Upper lobe of left lung (tissue), 6 donors: Measurements from ENCODE around the gene PLCG2. TPM values are rescaled to one million over a fixed set of nuclear protein-coding genes. Genes with fewer than 3 reads are reported as not detected.
A peak's percentile ranks its signal among the peaks of the same experiment; 100 is the strongest.

Source experiments
- ATAC-seq, 2 donors: fragments of 200-7000 bp; cut with Tn5 transposase; one replicate each; pipeline ENCODE4 v1.9.1; 2022; ENCODE audit warnings: mild to moderate bottlenecking in 2 of 2, moderate library complexity in 2 of 2; ENCODE audit not compliant: low FRiP score in 2 of 2
- DNase-seq, 2 donors: peaks; one replicate each; pipeline ENCODE4 v3.0.0-alpha.2; 2019 to 2020
- H3K27ac ChIP-seq, 4 donors: fragments of 200-600 bp; sonication (generic); one replicate each; pipeline ENCODE4 v1.5.1; 2016 to 2019
- H3K27me3 ChIP-seq, 4 donors: fragments of 200-600 bp; sonication (generic); one replicate each; pipeline ENCODE4 v1.5.1; 2017 to 2019
- H3K36me3 ChIP-seq, 4 donors: fragments of 200-600 bp; sonication (generic); one replicate each; pipeline ENCODE4 v1.5.1; 2016 to 2019
- H3K4me1 ChIP-seq, 4 donors: fragments of 200-600 bp; sonication (generic); one replicate each; pipeline ENCODE4 v1.5.1; 2018 to 2019
- H3K4me3 ChIP-seq, 4 donors: fragments of 200-600 bp; sonication (generic); one replicate each; pipeline ENCODE4 v1.5.1; 2017 to 2019; ENCODE audit warnings: mild to moderate bottlenecking in 2 of 4, moderate library complexity in 1 of 4
- H3K9me3 ChIP-seq, 4 donors: fragments of 200-600 bp; sonication (generic); one replicate each; pipeline ENCODE4 v1.5.1; 2018 to 2019
- EP300 ChIP-seq, 4 donors: sonication (generic); formaldehyde crosslinking; IDR thresholded peaks; one replicate each; pipeline ENCODE4 v1.5.1; 2017; ENCODE audit warnings: antibody characterized with exemption in 4 of 4, control low read depth in 2 of 4
- POLR2A ChIP-seq, 4 donors: fragments of 450-650 bp; IDR thresholded peaks; one replicate each; pipeline ENCODE4 v1.5.1; 2016 to 2017; ENCODE audit warnings: antibody characterized with exemption in 4 of 4, mild to moderate bottlenecking in 2 of 4
- POLR2AphosphoS5 ChIP-seq, 2 donors: sonication (generic); formaldehyde crosslinking; IDR thresholded peaks; one replicate each; pipeline ENCODE4 v1.5.1; 2017; ENCODE audit warnings: antibody characterized with exemption in 2 of 2
- WGBS, 2 donors: methylation state at CpG; one replicate each; pipeline ENCODE4 v1.1.5; 2017 to 2018; 5-methylcytosine and 5-hydroxymethylcytosine counted together
- total RNA-seq, 6 donors: library from RNA; depleted of rRNA in 4 of 6; stranded (reverse); fragments of >200 nt in 4 of 6; gene quantifications; one replicate each; pipeline versions ENCODE4 v1.1.0 to v1.2.1, GENCODE V29; 2016 to 2021
- TF ChIP-seq, protein P1 (sequence below), 6 experiments: fragments of 450-650 bp in 4 of 6; fragments of 200-600 bp in 2 of 6; sonication (generic) in 2 of 6; IDR thresholded peaks; one replicate each; pipeline ENCODE4 v1.5.1; 2016 to 2019; ENCODE audit warnings: antibody characterized with exemption in 6 of 6
- donor health status: DM: no; HTN: no; CAD: no; lungs with moderate emphysema.
- donor health status: DM: no; HTN: yes; CAD: no; lungs with severe emphysema.

Gene PLCG2
- total RNA-seq, 6 donors from 2014 or later, result 13.8 to 85.9 (median 35.1) TPM

- Histone ChIP-seq H3K4me1 (no peaks in the 10 kb centered on the region), H3K27me3 (no peaks in the 10 kb centered on the region), H3K9me3 (no peaks in the 10 kb centered on the region), H3K4me3 (no peak overlapping the region), H3K27ac (no peak overlapping the region), H3K36me3 (no peaks in the 10 kb centered on the region)
- TF ChIP-seq EP300 (IDR thresholded peaks at IDR 0.05) (no peak), POLR2AphosphoS5 (IDR thresholded peaks at IDR 0.05) (no peak), POLR2A (IDR thresholded peaks at IDR 0.05) (no peak)
- TF ChIP-seq, protein P1, sequence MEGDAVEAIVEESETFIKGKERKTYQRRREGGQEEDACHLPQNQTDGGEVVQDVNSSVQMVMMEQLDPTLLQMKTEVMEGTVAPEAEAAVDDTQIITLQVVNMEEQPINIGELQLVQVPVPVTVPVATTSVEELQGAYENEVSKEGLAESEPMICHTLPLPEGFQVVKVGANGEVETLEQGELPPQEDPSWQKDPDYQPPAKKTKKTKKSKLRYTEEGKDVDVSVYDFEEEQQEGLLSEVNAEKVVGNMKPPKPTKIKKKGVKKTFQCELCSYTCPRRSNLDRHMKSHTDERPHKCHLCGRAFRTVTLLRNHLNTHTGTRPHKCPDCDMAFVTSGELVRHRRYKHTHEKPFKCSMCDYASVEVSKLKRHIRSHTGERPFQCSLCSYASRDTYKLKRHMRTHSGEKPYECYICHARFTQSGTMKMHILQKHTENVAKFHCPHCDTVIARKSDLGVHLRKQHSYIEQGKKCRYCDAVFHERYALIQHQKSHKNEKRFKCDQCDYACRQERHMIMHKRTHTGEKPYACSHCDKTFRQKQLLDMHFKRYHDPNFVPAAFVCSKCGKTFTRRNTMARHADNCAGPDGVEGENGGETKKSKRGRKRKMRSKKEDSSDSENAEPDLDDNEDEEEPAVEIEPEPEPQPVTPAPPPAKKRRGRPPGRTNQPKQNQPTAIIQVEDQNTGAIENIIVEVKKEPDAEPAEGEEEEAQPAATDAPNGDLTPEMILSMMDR (IDR thresholded peaks at IDR 0.05), result no peak
- DNase-seq, result no peak
- ATAC-seq, result no peak
- 86% methylated on average over 8 of the region's 8 CpGs for WGBS, 2 donors
Observed at GRCh38 chr16:81987121-81987520, 208.0 kb downstream of the PLCG2 start.

DNA sequence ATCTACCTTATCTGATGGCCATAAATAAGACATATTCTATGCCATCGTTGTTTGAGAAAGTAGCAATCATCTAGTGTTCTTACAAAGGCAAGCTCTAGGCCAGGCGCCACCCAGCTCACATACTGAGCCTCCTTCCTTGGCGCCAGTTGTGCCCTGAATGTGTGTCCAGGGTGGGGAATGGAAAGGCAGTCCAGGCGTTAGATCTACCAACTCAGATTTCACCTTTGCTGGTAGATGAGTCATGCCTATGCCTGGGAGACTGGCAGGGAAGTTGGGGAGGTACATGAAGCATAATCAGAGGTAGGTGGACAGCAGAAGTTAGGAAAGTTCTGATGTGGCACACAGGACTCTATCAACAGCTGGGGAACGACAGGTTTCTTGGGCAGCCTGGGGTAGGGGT lies 208.6 kb downstream of the PLCG2 start:
- ATAC-seq (no peak), DNase-seq (no peak)
- no peak overlapping the region for H3K27ac ChIP-seq
- H3K36me3 ChIP-seq, result no peaks in the 10 kb centered on the region
- 76 to 85% methylated on average over 2 to 5 of the region's 5 CpGs for WGBS, 2 donors
- H3K9me3 ChIP-seq, result no peaks in the 10 kb centered on the region
- no peaks in the 10 kb centered on the region for H3K4me1 ChIP-seq
- H3K27me3 ChIP-seq, result no peaks in the 10 kb centered on the region
- H3K4me3 ChIP-seq, result no peak overlapping the region
- no peak for TF ChIP-seq POLR2A (IDR thresholded peaks at IDR 0.05)
- TF ChIP-seq POLR2AphosphoS5 (IDR thresholded peaks at IDR 0.05), result no peak
- TF ChIP-seq EP300 (IDR thresholded peaks at IDR 0.05), result no peak
- TF ChIP-seq, protein P1 (IDR thresholded peaks at IDR 0.05), result no peak

- WGBS, 2 donors, result 56 to 59% methylated on average over 3 of the region's 3 CpGs
- TF ChIP-seq, protein P1 (IDR thresholded peaks at IDR 0.05), result no peak
- TF ChIP-seq POLR2A (IDR thresholded peaks at IDR 0.05), result no peak
- no peak for TF ChIP-seq EP300 (IDR thresholded peaks at IDR 0.05)
- DNase-seq (no peak), ATAC-seq (no peak)
- Histone ChIP-seq H3K4me3 (no peak overlapping the region), H3K27ac (no peak overlapping the region), H3K9me3 (no peaks in the 10 kb centered on the region), H3K27me3 (no peaks in the 10 kb centered on the region), H3K4me1 (peaks cover 8 to 19% (median 12%) of the 10 kb centered on the region in 4 donors), H3K36me3 (no peaks in the 10 kb centered on the region)
Observed at GRCh38 chr16:81992859-81993258, 213.8 kb downstream of the PLCG2 start.

GRCh38 chr16:81994485-81994884 lies 215.4 kb downstream of the PLCG2 start:
- Histone ChIP-seq H3K27me3 (no peaks in the 10 kb centered on the region), H3K27ac (no peak overlapping the region), H3K4me1 (peaks cover 10 to 22% (median 14%) of the 10 kb centered on the region in 4 donors), H3K9me3 (no peaks in the 10 kb centered on the region), H3K36me3 (peaks cover 0 to 2% (median 0%) of the 10 kb centered on the region in 4 donors), H3K4me3 (no peak overlapping the region)
- DNase-seq, result no peak
- no peak for ATAC-seq
- 92 to 93% methylated on average over 5 of the region's 5 CpGs for WGBS, 2 donors
- TF ChIP-seq EP300 (IDR thresholded peaks at IDR 0.05) (no peak), POLR2AphosphoS5 (IDR thresholded peaks at IDR 0.05) (no peak), POLR2A (IDR thresholded peaks at IDR 0.05) (no peak)
- TF ChIP-seq, protein P1 (IDR thresholded peaks at IDR 0.05), result peak in 1 of 6 experiments; percentile 10

DNA sequence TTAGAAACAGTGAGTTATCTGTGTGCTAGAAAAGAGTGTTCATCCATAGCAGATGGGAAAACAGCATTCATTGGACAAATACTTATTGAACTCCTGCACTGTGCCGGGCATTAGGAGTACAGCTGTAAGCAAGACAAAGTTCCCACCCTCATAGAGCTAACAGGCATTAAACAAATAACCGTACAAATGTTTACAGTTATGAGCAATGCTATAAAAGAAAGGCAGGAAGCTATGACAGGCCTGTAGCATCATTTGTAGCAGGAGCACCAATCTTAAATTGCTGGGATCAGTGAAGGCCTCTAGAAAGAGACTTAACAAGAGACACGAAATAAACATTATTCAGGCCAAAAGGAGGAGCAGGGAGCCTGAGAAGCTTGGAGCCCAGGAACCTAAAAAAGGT lies 216.6 kb downstream of the PLCG2 start:
- H3K27ac ChIP-seq, result peak overlapping the region in 2 of 4 donors; percentile 20 to 67
- peaks cover 0 to 12% (median 0%) of the 10 kb centered on the region in 4 donors for H3K36me3 ChIP-seq
- DNase-seq (no peak), ATAC-seq (no peak)
- no peaks in the 10 kb centered on the region for H3K9me3 ChIP-seq
- H3K4me1 ChIP-seq, result peaks cover 10 to 22% (median 14%) of the 10 kb centered on the region in 4 donors
- TF ChIP-seq POLR2AphosphoS5 (IDR thresholded peaks at IDR 0.05) (no peak), EP300 (IDR thresholded peaks at IDR 0.05) (no peak), POLR2A (IDR thresholded peaks at IDR 0.05) (no peak)
- TF ChIP-seq, protein P1 (IDR thresholded peaks at IDR 0.05), result no peak
- 65 to 73% methylated on average over 3 of the region's 3 CpGs for WGBS, 2 donors
- H3K27me3 ChIP-seq, result no peaks in the 10 kb centered on the region
- no peak overlapping the region for H3K4me3 ChIP-seq
